ENCODE results near the gene CRIP2. TPM values are rescaled to one million over a fixed set of nuclear protein-coding genes. Genes with fewer than 3 reads are reported as not detected.

The CRIP2 gene
- total and polyA plus RNA-seq, 9 of the 15 experiments (the other 6 are each of a cell fraction or from before 2014, with no cell fraction given): 0.18 to 2.0 (median 0.69) TPM; not detected in 1

DNA sequence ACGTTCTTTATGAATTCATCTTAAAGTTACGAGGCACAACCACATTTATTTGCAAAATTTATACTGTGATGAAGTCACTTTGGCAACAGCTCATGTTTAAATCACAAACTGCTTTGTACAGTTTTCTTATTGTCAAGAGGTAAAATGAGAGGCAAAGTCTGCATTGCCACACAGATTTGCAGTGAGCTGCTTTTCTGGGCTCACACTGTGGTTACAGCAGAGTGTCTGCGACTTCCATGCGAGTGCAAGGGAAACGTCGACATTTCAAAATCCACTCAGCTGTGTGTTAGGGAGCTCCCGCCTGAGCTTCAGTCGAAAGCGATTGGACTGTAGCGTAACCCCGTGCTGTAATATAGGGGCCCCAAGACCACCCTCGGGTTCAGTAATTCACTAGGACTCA is 42.0 kb upstream of the CRIP2 start (continued):
- TF ChIP-seq ILK (tag; IDR thresholded peaks at IDR 0.05; ENCODE audit: borderline replicate concordance, low read depth): no peak
- no peak for TF ChIP-seq ZNF740 (CRISPR knock-in tag; IDR thresholded peaks at IDR 0.05)
- no peak for TF ChIP-seq ZNF740 (tag; IDR thresholded peaks at IDR 0.05)
- no peak for TF ChIP-seq ZNF75A (CRISPR knock-in tag; IDR thresholded peaks at IDR 0.05)
- no peak for TF ChIP-seq ZNF217 (CRISPR knock-in tag; IDR thresholded peaks at IDR 0.05)
- no peak for TF ChIP-seq ZNF551 (CRISPR knock-in tag; IDR thresholded peaks at IDR 0.05)

GRCh38 chr14:105433161-105433605 is 41.4 kb upstream of the CRIP2 start:
- H3K79me2 ChIP-seq (ENCODE audit: control insufficient read depth, insufficient read depth, low read length): peaks cover 83% of the 10 kb centered on the region
- H3K36me3 ChIP-seq (ENCODE audit: control insufficient read depth, insufficient read depth, low read length): peaks cover 34% of the 10 kb centered on the region; the same call in 2 of the 3 replicates
- intact Hi-C loops (cut with micrococcal nuclease): no loop called here
- no peak overlapping the region for H3K27ac ChIP-seq (ENCODE audit: extremely low read depth, low read depth, low read length)
- H3K9me1 ChIP-seq (ENCODE audit: control insufficient read depth, insufficient read depth, low read length): no peaks in the 10 kb centered on the region
- DNase-seq (ENCODE audit: extremely low read depth in 1 of 4, low spot score in 3 of 4): no peak
- ChIA-PET POLR2A (no interaction called here), CTCF (ENCODE audit: low intra/inter-chr PET ratio) (no interaction called here)
- TF ChIP-seq ZNF766 (CRISPR knock-in tag; conservative IDR thresholded peaks at IDR 0.05) (no peak), RBFOX2 (IDR thresholded peaks at IDR 0.05; ENCODE audit: low read depth, low read length) (0 out of 2 replicates have a peak, but pooled peaks have one; percentile 20), POLR2G (IDR thresholded peaks at IDR 0.05; ENCODE audit: low read depth, low read length) (peak; percentile 66), SUPT5H (IDR thresholded peaks at IDR 0.05) (0 out of 2 replicates have a peak, but pooled peaks have one; percentile 17)
- in situ Hi-C loops (cut with MboI): no loop called here
- H3K4me3 ChIP-seq: no peak overlapping the region
- no peak overlapping the region for H3K4me2 ChIP-seq (ENCODE audit: insufficient read depth, low read length)
- no peaks in the 10 kb centered on the region for H3K27me3 ChIP-seq (ENCODE audit: control insufficient read depth in 2 of 2, insufficient read depth in 2 of 2, low read length in 2 of 2)
- no TSS peak for BruUV-seq (replicated peaks)
- no peaks in the 10 kb centered on the region for H3K9me3 ChIP-seq (replicated peaks; ENCODE audit: control insufficient read depth, insufficient read depth, low read depth, low read length)
- H4K20me1 ChIP-seq (replicated peaks; ENCODE audit: control insufficient read depth, insufficient read depth, low read length): peaks cover 4% of the 10 kb centered on the region; the same call in 1 of the 2 replicates
- no peak for FAIRE-seq
- 84% methylated on average over 7 of the region's 17 CpGs for whole genome bisulfite sequencing (ENCODE audit: insufficient coverage, low coverage, missing lambda C conversion rate)
- no peak overlapping the region for H2AFZ ChIP-seq (ENCODE audit: low read depth, low read length)
- peak; percentile 33 for ATAC-seq
- peak overlapping the region in 1 of 2 experiments; percentile 52; a peak in 1 of 4 replicates for H3K9ac ChIP-seq (ENCODE audit: insufficient read depth in 1 of 2, low read depth in 2 of 2, low read length in 2 of 2)
- peaks cover 0 to 24% of the 10 kb centered on the region in 2 experiments; a peak in 2 of 5 replicates for H3K4me1 ChIP-seq (replicated peaks in 1 of 2; ENCODE audit: control insufficient read depth in 2 of 2, insufficient read depth in 2 of 2, low read length in 2 of 2)
